HEK293T (cell line): Measurements from ENCODE around the gene EHBP1.

Experiments
- ARNT ChIP-seq: fragments of 450-650 bp; IDR thresholded peaks from 2 replicates; pipeline ENCODE4 v1.6.1; 2017; ENCODE audit warnings: mild to moderate bottlenecking
- BHLHE40 ChIP-seq: fragments of 450-650 bp; IDR thresholded peaks from 2 replicates; pipeline ENCODE4 v1.6.1; 2016; ENCODE audit warnings: mild to moderate bottlenecking, moderate library complexity, borderline replicate concordance
- ELF4 ChIP-seq: fragments of 450-650 bp; IDR thresholded peaks from 2 replicates; pipeline ENCODE4 v1.6.1; 2017; ENCODE audit warnings: antibody characterized with exemption
- FOXA1 ChIP-seq: fragments of 450-650 bp; IDR thresholded peaks from 2 replicates; pipeline ENCODE4 v1.6.1; 2016; ENCODE audit warnings: mild to moderate bottlenecking
- SP1 ChIP-seq: fragments of 450-650 bp; IDR thresholded peaks from 2 replicates; pipeline ENCODE4 v1.6.1; 2017
- SUZ12 ChIP-seq: fragments of 450-650 bp; IDR thresholded peaks from 2 replicates; pipeline ENCODE4 v1.6.1; 2016; ENCODE audit warnings: mild to moderate bottlenecking
- TARDBP ChIP-seq: fragments of 450-650 bp; IDR thresholded peaks from 2 replicates; pipeline ENCODE4 v1.6.1; 2016
- TF ChIP-seq, protein P1 (sequence below): fragments of 450-650 bp; IDR thresholded peaks from 2 replicates; pipeline ENCODE4 v1.6.1; 2016

GRCh38 chr2:63035169-63035568 is 329.7 kb downstream of the EHBP1 start:
- TF ChIP-seq TARDBP: no peak
- no peak for TF ChIP-seq FOXA1
- TF ChIP-seq ELF4: no peak
- no peak for TF ChIP-seq SUZ12
- TF ChIP-seq SP1: no peak
- TF ChIP-seq BHLHE40: no peak
- TF ChIP-seq, protein P1, sequence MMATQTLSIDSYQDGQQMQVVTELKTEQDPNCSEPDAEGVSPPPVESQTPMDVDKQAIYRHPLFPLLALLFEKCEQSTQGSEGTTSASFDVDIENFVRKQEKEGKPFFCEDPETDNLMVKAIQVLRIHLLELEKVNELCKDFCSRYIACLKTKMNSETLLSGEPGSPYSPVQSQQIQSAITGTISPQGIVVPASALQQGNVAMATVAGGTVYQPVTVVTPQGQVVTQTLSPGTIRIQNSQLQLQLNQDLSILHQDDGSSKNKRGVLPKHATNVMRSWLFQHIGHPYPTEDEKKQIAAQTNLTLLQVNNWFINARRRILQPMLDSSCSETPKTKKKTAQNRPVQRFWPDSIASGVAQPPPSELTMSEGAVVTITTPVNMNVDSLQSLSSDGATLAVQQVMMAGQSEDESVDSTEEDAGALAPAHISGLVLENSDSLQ: no peak
- no peak for TF ChIP-seq ARNT
